RPMI8226 (cell line): Measurements from ENCODE around the gene RHBDD3.
"Not testable (repeated sequence)": the region's sequence is repeated elsewhere in the genome, so short reads cannot be mapped to it uniquely, and the experiment has no call there.

Experiments
- DNase-seq: peaks from one replicate; pipeline ENCODE4 v3.0.0-alpha.2; 2015

RHBDD3 gene

DNA sequence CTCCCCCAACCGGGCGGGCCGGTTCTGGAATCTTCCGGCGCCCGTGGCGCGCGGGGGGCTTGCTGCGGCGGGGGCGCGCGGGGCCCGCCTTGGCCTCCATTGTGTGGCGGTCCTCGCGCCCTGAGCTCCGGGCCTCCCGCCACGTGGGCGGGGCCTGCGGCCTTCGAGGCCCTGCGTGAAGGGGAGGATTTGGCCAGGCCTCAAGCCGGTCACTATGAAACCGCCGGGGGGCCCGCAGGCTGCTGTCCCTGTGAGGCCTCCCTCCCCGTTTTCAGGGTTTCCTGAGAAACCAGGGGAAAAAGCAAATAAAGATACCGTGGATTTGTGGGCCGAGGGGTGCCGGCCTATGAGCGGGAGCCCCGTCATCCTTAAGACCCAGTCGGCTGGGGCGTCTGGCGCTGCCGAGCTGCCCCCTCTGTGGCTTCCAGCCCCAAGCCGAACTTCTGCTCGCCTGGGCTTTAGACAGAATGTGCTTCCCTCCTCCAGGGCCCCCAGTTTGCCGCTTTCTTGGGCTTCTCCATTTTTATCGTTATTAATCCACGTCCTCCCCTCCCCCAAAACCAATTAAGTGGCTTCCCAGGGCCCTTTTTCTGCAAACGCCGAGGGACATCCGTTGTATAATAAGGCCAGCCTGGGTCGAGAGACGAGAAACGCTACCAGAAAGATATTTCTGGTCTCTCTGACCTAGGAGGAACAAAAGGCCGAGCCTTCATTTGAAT is 889 bp upstream of the RHBDD3 start:
- peak; percentile 72 for DNase-seq

DNA sequence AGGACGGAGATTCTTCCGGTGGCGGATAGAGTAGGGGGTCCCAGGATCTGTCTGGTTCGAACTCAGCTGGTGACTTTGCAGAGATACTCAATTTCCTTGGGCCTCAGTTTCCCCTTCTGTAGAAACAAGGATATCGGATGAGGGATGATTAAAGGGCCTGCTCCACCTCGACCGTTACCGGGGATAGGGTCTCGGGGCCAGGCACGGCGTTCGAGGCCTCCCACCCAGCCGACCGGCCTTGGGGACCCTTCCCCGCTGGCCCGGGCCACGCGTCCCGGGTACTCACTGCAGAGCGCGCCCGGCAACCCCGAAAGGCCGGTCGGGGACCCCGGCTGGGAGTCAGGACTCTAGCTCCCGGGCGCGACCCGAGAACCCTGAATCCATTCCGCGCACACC is 321 bp downstream of the RHBDD3 start:
- no peak for DNase-seq

DNA sequence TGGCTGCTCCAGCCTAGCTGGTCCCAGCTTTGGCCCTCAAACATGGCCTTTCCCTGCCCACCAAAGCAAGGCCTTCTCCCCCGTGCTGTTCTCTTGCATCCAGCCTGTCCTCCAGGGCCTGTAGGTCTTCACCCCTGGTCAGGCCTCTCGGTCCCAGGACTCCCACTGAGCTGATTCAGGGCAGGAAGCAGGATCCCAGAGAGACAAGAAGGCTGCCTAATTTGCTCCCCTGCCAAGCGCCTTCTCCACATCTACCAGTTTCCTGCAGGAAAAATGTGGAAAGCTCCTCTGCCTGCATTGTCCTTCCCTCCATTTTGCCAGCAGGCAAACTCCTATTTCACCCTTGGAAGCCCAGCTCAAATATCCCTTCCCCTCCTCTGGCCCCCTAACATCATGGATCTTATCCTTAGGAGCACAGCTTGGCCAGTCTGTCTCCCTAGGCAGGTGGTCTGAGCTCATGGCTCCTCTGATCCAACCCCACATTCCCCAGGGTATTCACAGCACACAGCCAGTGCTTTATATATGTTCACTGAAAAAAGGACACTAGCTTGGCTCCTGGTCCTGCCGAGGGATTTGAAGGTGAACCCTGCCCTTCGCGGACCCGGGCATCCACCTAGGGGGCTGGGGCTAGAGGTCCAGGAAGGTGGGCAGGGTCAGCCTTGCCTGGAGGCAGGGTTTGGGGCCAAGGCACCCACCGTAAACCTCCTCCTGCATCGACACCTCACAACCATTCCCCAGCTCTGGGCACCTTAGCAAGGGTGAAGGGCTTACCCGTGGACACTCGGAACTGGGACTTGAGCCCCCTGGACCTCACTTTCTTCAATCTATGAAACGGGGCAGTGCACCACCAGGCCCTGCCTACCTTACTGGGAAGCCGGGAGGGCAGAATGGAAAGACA is 968 bp downstream of the RHBDD3 start:
- peak; percentile 15 for DNase-seq

DNA sequence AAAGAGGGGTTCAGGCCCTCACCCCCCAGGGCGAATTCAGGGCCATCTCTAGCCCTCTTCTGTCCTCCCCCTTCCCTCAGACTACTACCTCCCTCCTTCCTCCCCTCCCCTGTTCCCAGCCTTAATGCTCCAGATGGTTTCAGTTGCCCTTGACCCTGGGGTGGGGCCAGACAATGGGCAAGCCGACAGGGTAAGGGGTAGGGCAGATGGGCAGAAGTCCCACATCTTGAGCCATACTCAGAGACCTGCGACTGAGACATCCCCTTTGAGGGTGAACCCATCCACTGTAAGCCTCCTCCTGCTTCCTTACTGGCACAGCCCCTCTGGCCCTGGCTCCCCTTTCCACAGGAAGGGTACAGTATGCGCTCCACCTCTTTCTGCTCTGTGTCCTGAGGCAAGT is 1.9 kb downstream of the RHBDD3 start:
- DNase-seq: no peak

DNA sequence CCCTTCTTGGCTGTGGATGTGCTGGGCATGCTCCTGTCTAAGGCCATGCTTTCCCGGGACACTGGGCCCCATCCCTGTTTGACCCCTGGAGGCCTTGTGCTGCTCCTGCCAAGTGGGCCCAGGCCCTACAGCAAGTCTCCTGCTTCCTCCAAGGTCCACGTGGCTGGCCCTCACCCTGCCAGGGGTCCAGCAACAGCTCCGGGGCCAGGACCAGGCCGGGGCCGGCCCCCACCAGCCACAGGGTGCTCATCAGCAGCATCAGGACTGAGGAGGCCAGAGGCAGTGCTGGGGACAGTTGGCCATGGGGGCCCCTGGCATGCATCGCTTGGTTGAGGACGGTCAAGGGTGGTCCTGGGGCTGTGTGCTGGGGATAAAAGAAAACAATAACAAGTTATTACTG is 2.5 kb downstream of the RHBDD3 start:
- DNase-seq: no peak

DNA sequence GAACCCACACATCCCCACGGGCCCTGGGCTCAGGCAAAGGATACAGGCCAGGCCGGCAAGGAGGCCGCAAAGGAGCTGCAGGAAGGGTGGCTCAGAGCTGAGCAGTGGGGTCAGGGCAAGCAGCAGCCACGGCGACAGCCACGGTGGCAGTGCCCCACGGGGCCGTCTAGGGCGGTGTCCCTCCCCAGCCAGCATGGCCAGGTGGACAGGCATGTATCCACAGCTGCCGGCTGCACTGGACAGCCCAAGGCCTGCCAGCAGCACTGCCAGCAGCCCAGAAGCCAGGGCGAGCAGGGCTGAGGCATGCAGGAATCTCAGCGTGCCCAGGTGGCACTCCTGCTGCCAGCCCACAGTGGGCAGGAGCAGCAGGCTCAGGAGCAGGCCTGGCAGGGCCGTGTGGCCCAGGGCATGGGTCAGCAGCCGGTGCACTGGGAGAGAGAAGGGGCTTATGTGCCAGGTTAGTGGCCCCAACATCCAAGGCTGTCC is 3.9 kb downstream of the RHBDD3 start:
- no peak for DNase-seq

DNA sequence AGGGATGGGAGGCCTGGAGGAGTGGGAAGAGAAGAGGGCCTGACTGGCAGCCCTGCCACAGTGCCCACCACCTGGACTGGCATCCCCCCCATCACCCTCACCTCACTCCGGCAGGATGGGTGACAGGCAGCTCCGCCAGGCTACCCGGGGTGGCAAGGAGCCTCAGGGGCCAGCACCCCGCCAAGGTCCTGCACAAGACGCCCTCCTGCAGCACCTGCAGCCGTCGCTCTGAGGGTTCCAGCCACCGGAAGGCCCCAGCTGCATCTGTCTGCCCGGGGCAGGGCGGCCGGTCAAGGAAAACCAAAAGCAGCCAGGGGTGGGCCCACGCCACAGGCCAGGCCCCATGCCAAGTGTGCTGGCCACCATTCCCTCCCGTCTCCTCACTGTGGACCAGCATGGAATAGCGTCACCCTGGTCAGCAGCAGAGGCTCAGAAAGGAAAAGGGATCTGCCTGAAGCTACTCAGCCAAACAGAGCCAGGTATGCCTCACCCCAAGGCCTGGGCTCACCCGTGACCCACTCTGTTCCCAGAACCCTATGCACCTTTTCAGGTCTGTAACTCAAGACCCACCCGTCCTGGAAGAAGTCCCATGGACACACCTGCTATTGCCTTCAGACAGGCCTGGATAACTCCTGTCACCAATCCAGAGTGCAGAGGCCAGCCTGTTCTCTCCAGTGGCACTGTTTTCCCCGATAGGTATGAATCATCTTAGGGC is 7.0 kb downstream of the RHBDD3 start:
- DNase-seq: no peak

DNA sequence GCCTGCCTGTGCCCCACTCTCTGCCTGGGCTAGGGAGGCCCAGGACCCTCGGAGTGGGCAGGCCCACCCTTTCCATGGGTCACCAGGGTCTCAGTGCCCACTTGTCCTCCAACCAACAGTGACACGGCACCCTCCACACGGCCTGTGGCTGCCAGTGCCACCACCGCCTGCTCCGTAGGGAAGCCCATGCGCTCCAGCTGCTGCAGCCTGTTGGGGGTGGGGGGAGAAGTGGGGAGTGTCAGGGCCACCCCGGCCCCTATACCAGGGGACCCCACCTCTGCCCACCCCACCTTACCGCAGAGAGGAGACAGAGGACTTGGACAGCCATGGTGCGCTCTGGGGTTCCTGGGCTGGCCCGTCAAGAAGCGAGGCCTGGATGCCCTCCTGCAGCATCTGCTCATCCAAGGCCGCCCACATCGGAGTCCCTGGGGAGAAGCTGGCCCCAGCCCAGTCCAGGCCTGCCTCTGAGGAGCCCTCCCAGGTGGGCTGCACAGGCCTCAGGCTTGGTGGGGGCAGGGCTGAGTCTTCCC is 7.7 kb downstream of the RHBDD3 start:
- DNase-seq: no peak

DNA sequence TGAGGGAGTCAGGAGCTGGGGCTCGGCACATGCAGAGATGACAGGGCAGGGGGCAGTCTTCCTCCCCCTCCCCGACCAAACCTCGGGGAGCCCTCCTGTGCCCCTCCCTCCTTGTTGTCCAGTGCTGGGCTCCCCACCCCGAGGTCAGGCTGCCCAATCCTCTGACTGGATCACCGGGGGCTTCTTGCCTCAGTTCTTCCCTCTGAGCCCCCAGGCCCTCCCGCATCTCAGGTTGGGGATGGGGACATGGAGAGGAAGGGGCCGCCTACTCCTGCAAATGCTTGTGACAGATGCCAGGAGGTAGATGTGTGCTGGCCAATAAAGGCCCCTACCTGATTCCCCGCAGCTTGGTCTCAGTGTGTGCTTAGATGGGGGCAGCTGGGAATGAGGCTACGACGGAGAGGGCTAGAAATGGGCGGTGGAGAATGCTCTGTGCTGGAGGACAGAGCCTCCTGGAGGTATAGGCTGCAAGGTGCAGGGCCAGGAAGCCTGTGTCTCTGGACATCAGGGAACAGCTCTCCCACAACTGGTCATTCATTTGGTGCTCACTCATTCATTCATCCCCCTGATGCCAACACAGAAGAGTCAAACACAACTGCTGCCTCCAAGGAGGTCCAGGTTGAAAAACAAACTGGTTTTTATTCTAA is 8.4 kb downstream of the RHBDD3 start:
- no peak for DNase-seq

DNA sequence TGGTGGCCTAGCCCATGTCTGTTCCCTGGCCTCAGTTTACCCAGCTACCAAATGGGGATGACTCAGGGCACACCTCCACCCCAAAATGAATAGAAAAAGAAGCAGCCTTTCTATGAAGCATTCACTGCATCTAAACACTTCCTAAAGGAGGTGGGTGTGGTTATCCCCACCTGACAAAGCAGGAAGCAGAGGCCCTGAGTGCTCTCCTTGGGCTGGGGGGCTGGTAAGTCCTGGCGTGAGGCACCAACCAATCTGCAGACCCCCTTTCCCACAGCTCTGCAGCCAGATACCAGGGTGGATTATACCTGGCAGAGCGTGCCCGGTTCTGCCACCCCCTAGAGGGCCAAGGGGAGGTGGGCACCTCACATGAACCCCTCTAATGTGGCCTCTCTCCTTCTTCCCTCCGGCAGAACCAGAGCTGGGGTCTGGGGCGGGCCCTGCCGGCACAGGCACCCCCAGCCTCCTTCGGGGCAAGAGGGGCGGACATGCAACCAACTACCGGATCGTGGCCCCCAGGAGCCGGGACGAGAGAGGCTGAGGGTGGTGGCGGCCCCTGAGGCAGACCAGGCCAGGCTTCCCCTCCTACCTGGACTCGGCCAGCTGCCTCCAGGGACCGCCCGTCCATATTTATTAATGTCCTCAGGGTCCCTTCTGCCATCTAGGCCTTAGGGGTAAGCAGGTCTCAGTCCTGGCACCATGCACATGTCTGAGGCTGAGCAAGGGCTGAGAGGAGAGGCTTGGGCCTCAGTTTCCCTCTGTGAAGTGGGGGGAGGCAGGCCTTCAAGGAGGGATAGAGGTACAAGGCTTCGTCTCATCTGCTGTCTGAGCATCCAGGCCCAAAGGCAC is 9.2 kb downstream of the RHBDD3 start:
- DNase-seq: no peak

DNA sequence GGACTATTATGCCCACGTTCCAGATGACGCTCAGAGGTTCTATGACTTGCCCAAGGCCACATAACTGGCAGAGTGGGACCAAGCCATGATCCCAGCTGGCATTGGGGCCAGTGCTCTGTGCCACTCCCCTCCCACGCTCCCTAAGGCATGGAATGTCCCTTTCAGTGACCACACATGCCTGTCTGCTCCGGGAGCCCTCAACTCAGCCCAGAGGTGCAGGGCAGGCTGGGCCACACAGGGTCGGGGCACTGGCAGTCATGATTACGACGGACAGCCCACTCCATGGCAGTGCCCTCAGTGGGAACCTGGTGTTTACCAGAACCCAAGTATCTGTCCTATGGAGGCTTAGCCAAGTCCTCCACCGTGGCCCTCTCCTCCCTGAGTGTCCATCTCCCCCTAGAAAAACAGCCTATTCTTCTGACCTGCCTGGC is 10.0 kb downstream of the RHBDD3 start:
- DNase-seq: no peak

DNA sequence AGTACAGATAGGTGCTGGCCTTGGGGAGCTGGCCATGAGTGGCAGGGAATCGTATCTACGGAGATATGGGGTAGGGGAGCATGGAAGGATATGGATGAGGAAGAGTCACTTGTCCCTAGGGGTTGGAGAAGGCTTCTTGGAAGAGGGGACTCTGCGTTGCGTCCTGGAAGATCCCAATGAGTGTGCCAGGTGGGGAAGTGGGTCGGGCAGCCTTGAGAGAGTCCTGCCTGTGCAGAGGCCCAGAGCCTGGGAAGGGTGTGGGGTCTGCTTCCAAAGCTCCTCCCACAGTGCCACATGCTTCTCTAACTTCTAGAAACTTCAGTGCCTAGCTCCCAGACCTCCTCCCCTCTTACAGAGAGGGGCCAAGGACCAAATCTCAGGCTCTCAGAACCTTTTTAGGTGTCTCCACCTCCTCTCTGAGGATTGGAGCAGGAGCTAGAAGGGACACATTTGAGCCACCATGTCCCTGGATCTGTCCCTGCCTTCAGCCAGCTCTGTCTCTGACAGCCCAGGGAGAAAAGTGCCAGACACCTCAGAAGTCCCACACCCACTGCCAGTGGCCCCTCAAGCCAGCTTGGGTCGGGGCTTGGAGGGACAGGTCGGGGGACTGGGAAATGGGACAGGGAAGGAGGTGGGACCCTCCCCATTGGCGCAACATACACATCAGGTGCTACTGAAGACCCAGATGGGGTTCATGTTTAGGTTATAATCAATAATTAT is 11.0 kb downstream of the RHBDD3 start:
- DNase-seq: no peak

DNA sequence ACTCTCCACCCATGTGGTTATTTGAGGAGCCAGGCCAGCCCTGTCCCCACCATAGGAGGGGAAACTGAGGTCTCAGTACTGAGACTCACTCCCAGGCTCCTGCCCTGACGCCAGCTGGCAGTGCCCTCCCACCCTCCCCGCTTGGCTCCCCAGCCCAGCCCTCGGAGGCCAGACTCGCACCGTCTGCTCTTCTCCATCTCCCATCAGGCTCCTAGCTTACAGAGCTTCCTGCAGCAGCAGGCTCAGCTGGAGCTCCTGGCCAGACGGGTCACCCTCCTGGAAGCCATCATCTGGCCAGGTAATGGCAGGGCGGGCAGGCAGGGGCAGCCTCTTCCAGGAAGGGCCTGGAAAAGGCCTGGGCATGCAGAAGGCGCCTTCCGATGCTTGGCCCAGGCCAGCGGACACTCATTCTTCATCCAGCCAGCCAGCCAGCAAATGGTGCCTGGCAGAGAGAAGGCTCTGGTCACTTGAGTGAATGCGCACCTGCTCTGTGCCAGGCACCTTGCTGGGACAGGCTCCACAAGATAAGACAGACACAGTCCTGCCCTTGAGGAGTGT is 12.6 kb downstream of the RHBDD3 start:
- no peak for DNase-seq

DNA sequence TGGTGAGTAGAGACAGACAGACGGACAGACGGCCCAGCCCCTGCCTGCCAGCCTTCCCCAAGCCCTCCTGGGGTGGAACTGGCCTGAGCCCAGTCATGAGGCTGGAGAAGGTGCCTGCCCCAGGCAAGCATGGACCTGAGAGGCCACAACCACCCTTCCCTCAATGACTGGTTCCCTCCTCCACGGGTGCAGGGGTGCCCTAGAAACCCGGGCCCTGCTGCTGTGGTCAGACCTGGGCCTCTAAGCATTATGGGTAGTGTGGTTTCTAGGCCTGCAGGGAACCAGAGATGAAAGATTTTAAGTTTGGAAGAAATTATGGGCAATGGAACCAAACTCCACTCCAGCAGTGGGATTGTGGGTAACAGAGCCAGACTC is 13.5 kb downstream of the RHBDD3 start:
- no peak for DNase-seq

DNA sequence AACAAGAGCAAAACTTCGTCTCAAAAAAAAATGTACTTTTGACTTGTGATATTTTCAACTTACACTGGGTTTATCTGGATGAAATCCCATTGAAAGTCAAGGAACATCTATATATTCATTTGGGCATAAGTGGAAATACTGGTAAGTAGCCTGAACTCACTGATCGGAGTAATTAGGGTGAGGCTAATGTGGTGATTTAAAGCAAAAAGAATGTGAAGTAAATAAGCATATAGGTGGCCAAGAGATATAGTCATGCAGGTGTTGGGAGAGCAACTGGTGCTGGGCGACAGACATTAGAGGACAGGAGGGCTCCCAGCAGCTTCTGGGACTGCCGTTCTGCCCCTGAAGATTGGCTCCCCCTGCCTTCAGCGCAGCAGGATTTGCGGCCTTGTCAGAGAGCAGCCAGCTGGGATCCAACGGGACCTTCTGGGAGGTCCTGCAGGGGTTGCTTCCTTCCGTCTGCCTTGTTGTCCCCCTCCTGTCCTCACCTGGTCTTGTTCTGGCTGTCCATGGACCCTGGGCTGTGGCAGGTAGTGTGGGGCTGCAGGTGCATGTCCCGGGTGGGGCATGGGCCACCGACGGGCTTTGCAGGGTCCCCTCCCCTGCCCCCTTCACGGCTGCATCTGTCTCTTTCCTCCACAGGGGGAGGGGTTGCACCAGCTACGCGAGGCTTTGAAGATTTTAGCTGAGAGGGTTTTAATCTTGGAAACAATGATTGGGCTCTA is 14.1 kb downstream of the RHBDD3 start:
- no peak for DNase-seq

DNA sequence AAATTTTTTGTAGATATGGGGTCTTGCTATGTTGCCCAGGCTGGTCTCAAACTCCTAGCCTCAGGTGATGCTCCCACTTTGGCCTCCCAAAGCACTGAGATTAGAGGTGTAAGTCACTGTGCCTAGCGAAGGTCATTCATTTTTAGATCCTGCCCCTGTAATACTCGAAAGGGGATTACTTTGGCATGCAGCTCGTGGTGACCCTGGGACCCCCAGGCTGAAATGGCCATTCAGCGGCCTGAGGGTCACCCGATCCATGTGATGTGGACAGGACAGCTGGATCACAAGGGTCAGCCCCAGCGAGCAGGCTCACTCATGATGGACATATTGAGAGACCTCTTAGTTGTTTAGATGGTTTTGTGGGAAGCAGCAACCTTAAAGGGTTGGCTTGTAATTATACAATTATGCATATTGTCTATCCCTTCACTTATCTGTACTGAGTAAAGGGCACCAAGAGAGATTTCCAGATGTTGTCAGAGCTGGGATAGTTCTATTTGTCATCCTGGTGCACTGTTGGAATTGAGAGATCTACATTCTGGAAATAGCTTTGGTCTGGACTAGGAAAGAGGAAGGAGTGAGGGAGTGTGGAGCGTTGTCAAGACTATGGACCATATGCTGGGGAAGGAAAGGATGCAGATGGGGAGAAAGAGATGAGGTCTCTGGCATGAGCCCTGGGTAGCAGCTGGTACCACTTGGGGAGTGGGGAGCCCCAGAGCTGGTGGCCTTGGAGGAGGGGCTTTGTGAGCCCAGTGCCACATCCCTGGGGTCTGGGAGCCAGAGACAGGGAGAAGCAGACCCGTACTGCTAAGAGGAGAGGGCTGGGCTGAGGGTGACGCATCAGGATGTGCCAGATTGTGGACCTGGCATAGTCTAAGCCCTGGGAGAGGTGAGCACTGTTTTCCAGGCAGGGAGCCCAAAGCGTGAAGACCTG is 15.5 kb downstream of the RHBDD3 start:
- DNase-seq: no peak

DNA sequence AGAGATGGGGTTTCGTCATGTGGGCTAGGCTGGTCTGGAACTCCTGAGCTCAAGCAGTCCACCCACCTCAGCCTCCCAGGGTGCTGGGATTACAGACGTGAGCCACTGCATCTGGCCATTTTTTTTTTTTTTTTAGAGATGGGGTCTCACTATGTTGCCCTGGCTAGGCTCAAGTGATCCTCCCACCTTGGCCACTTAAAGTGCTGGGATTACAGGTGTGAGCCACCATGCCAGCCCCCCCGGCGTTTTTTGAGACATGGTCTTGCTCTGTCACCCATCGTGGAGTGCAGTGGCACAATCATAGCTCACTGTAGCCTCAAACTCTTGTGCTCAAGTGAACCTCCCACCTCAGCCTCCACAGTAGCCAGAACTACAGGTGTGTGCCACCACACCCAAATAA is 16.5 kb downstream of the RHBDD3 start:
- DNase-seq: no peak

DNA sequence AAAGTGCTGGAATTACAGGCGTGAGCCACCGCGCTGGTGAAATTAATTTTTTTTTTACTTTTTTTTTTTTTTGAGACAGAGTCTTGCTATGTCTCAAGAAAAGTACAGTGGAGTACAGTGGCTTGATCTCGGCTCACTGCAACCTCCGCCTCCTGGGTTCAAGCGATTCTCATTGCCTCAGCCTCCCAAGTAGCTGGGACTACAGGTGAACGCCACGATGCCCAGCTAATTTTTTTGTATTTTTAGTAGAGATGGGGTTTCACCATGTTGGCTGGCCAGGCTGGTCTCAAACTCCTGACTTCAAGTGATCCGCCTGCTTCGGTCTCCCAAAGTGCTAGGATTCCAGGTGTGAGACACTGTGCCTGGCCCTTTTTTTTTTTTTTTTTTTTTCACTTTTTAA is 19.9 kb downstream of the RHBDD3 start:
- not testable (repeated sequence) for DNase-seq
